Activated CD8-positive, alpha-beta T cell treated with anti-CD3 and anti-CD28 coated beads, Interleukin-2, amount 10 ng/mL, durations not matched to agents 7 days and 5 days (primary cell): ENCODE data around the gene H3-3A. TPM values are rescaled to one million over a fixed set of nuclear protein-coding genes. Genes with fewer than 3 reads are reported as not detected.

Experiments
- ATAC-seq: fragments of 150-1000 bp; cut with Tn5 transposase; one replicate; pipeline ENCODE4 v1.10.0; 2021; ENCODE audit warnings: moderate library complexity
- CTCF ChIA-PET: fragments of 350-600 bp; sonication (Branson Sonifier 250); formaldehyde crosslinking; loops from one replicate; lab custom pipeline; 2021; ENCODE audit warnings: antibody characterized with exemption; lab: Charles Lee
- POLR2A ChIA-PET: fragments of 350-600 bp; sonication (Branson Sonifier 250); formaldehyde crosslinking; loops from one replicate; lab custom pipeline; 2021; ENCODE audit warnings: antibody characterized with exemption; lab: Charles Lee
- DNase-seq: peaks from one replicate; pipeline ENCODE4 v3.0.0-alpha.2; 2020
- H3K27ac Mint-ChIP-seq: one replicate; pipeline ENCODE4 v1.8.0; 2021; ENCODE audit warnings: mild to moderate bottlenecking, mixed read lengths
- H3K27me3 Mint-ChIP-seq: one replicate; pipeline ENCODE4 v1.8.0; 2021; ENCODE audit warnings: low read depth, mixed read lengths
- H3K36me3 Mint-ChIP-seq: one replicate; pipeline ENCODE4 v1.8.0; 2021; ENCODE audit warnings: low read depth, mixed read lengths
- H3K4me1 Mint-ChIP-seq: one replicate; pipeline ENCODE4 v1.8.0; 2021; ENCODE audit warnings: low read depth, mixed read lengths
- H3K4me3 Mint-ChIP-seq: one replicate; pipeline ENCODE4 v1.8.0; 2021; ENCODE audit warnings: mild to moderate bottlenecking, mixed read lengths
- H3K9me3 Mint-ChIP-seq: one replicate; pipeline ENCODE4 v1.8.0; 2022; ENCODE audit warnings: mixed read lengths; ENCODE audit not compliant: insufficient read depth
- total RNA-seq, 2 experiments: library from RNA; stranded (reverse); gene quantifications; one replicate each; pipeline ENCODE4 v1.2.3, GENCODE V29; 2021

Gene H3-3A
- total RNA-seq, 2 experiments from 2014 or later: 526 to 541 TPM

GRCh38 chr1:226100436-226101391 is 38.2 kb downstream of the H3-3A start:
- H3K27me3 Mint-ChIP-seq: peaks cover 17% of the 10 kb centered on the region
- H3K4me1 Mint-ChIP-seq: peaks cover 16% of the 10 kb centered on the region
- DNase-seq (peak; percentile 44), ATAC-seq (peak; percentile 53)
- peak overlapping the region; percentile 80 for H3K4me3 Mint-ChIP-seq
- no peaks in the 10 kb centered on the region for H3K9me3 Mint-ChIP-seq
- H3K36me3 Mint-ChIP-seq: no peaks in the 10 kb centered on the region
- ChIA-PET CTCF (interaction anchor here (1.5 to 5.9 kb wide), 3 partner anchors 8 to 36 kb away, joined by 5 to 26 read pairs (median 7); no protein-coding TSS in a partner anchor), POLR2A (interaction anchor here (1.0 to 1.1 kb wide), 2 partner anchors 11 to 17 kb away, joined by 3 to 5 read pairs; no protein-coding TSS in a partner anchor)
- H3K27ac Mint-ChIP-seq: peak overlapping the region; percentile 30

DNA sequence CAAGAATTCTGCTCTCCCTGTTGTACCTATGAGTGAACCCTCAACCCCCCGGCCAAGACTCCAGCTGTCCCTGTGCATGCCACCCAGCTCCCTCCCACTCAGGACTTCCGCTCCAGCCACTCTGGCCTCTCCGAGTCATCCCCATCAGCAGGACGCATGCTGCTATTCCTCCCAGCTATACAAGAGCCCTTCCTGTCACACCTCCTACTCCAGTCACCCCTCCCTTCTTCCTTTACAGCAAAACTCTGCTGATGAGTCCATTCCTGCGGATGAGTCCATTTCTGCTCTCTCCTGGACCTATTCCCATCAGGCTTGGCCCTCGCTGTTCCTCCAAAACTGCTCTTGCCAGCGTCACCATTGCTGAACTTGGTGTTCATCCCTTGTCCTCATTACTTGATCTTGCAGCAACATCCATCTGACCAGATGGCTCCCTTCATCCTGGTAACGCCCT is 42.2 kb downstream of the H3-3A start:
- CTCF ChIA-PET: interaction anchor here (0.9 to 2.0 kb wide), 3 partner anchors 16 to 40 kb away, joined by 3 to 7 read pairs (median 3); no protein-coding TSS in a partner anchor
- H3K4me1 Mint-ChIP-seq: peaks cover 25% of the 10 kb centered on the region
- no peak for DNase-seq

GRCh38 chr1:226107471-226108460 is 45.2 kb downstream of the H3-3A start:
- ChIA-PET CTCF (interaction anchor here (0.8 to 5.7 kb wide), 7 partner anchors 8 to 225 kb away, joined by 3 to 42 read pairs (median 6); no protein-coding TSS in a partner anchor), POLR2A (interaction anchor here (0.5 to 1.0 kb wide), 2 partner anchors 47 to 662 kb away, joined by 3 read pairs; no protein-coding TSS in a partner anchor)
- Mint-ChIP-seq H3K36me3 (no peaks in the 10 kb centered on the region), H3K4me3 (no peak overlapping the region), H3K9me3 (no peaks in the 10 kb centered on the region), H3K27me3 (peaks cover 3% of the 10 kb centered on the region), H3K4me1 (peaks cover 21% of the 10 kb centered on the region), H3K27ac (no peak overlapping the region)
- DNase-seq (no peak), ATAC-seq (no peak)

More for the DNA sequence above, 42.2 kb downstream of the H3-3A start:
- Mint-ChIP-seq H3K9me3 (no peaks in the 10 kb centered on the region), H3K36me3 (no peaks in the 10 kb centered on the region), H3K4me3 (no peak overlapping the region), H3K27me3 (peaks cover 3% of the 10 kb centered on the region), H3K27ac (no peak overlapping the region)
- no peak for ATAC-seq
- POLR2A ChIA-PET: no interaction called here

DNA sequence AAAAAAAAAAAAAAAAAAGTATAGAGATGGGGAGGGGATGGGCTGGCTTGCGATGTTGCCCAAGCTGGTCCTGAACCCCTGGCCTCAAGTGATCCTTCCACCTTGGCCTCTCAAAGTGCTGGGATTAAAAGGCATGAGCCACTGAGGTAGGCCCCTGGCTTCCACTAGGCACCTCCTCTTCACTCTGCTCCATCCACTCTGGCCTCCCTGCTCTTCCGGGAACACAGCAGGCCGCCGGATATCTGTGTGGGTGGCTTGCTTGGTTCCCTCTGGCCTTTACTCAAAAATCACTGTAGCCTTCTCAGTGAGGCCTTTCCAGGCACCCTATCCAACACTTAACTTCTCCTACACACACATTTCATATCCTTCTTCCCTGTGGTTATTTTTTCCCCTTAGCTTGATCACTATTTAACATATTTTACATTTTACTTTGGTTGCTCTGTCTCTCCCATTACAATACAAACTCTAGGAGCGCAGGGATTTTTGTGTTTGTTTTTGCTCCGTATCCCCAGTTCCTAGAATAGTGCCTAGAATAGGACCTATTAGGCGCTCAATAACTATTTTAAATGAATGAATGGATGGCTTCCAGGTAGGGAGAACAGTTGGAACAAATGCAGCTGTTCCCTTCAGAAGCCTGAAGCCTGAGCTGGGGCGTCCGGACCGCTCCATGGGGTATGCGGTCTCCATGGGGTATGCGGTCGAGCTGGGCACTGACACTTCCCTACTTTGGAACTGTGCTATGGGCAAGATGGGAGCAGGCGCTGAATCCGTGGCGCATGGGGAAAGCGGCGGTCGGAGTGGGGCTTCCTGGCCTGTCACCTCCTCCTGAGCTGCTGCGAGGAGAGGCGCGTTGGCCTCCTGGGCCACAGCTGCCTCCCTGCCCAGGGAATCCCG is 46.7 kb downstream of the H3-3A start:
- Mint-ChIP-seq H3K4me3 (peak overlapping the region; percentile 85), H3K9me3 (no peaks in the 10 kb centered on the region), H3K27me3 (peaks cover 3% of the 10 kb centered on the region), H3K36me3 (no peaks in the 10 kb centered on the region), H3K27ac (peak overlapping the region; percentile 85), H3K4me1 (peaks cover 21% of the 10 kb centered on the region)
- DNase-seq (no peak), ATAC-seq (no peak)
- POLR2A ChIA-PET: interaction anchor here (0.7 to 3.1 kb wide), 3 partner anchors 10 to 46 kb away, joined by 3 to 21 read pairs (median 7); partner anchors contain the start of gene H3-3A
- CTCF ChIA-PET: interaction anchor here (1.2 to 5.7 kb wide), 6 partner anchors 9 to 224 kb away, joined by 4 to 42 read pairs (median 6); no protein-coding TSS in a partner anchor

DNA sequence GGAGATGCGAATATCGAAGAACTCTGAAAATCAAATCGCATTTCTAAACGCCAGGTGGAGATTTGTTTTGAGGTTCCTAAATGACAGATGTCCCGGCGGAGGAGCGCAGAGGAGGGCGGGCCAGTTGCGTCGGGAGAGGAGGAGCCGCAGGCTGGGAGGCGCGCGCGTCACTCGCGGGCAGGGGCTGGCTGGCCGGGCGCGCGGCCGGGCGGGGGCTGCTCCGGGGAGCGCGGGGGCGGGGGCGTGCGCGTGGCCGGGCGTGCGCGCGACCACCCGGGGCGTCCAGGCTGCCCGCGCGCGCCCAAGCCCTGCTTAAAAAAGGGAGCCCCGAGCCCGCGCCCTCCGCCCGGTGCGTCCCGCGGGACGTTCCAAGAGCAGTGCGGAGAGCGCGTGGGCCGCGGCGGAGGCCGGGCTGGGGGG is 47.3 kb downstream of the H3-3A start:
- peaks cover 3% of the 10 kb centered on the region for H3K27me3 Mint-ChIP-seq
- peak overlapping the region; percentile 85 for H3K4me3 Mint-ChIP-seq
- H3K4me1 Mint-ChIP-seq: peaks cover 21% of the 10 kb centered on the region
- ATAC-seq (peak; percentile 87), DNase-seq (peak; percentile 85)
- H3K9me3 Mint-ChIP-seq: no peaks in the 10 kb centered on the region
- POLR2A ChIA-PET: interaction anchor here (0.6 to 3.1 kb wide), 6 partner anchors 11 to 399 kb away, joined by 3 to 21 read pairs (median 5); partner anchors contain the start of gene H3-3A
- CTCF ChIA-PET: interaction anchor here (1.2 to 5.7 kb wide), 8 partner anchors 8 to 45 kb away, joined by 3 to 42 read pairs (median 6); no protein-coding TSS in a partner anchor
- H3K27ac Mint-ChIP-seq: peak overlapping the region; percentile 85
- no peaks in the 10 kb centered on the region for H3K36me3 Mint-ChIP-seq

DNA sequence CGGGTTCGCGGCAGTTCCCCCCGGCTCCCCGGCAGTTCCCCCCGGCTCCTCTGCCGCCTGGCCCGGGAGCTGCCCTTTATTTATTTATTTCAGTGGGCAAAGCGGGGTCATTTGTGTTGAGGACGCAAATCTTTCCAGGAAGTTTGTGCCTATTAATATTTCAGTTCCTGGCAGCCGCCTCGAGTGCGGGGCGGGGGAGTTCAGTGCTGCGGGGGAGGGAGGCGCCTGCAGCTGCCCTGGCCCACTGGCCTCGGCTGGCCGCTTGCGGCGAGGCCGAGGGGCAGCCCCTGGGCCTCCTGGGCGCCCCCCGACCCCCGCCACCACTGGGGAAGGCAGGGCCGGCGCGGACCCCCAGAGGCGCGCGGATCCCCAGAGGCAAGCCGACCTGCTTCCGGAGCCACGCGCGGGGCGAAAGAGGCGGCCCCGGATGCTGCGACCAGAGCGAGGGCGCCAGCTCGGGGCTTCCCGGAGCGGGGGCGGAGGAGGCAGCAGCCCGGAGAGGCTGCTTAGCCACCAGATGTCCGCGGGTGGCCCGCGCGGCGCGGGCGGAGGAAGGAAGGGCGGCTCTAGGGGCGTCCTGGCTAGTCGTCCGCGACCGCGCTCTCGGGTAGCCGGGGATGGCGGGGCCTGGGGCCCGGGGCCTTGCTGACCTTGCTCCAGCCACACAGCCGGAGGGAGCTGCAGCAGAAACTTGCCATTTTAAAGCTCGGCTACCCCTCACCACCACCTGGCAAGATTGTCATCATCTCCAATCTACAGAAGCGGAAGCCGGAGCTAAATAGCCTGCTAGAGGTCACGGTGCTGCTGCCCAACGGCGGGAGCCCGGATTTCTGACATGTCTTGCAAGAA is 48.0 kb downstream of the H3-3A start:
- Mint-ChIP-seq H3K36me3 (no peaks in the 10 kb centered on the region), H3K4me1 (peaks cover 21% of the 10 kb centered on the region), H3K27me3 (no peaks in the 10 kb centered on the region), H3K9me3 (no peaks in the 10 kb centered on the region), H3K27ac (peak overlapping the region; percentile 63), H3K4me3 (peak overlapping the region; percentile 72)
- POLR2A ChIA-PET: interaction anchor here (0.6 to 3.1 kb wide), 15 partner anchors 9 to 666 kb away, joined by 3 to 21 read pairs (median 4); partner anchors contain the start of genes H3-3A, PARP1 and SDE2
- peak; percentile 80 for ATAC-seq
- peak; percentile 71 for DNase-seq
- CTCF ChIA-PET: interaction anchor here (0.7 to 5.7 kb wide), 7 partner anchors 9 to 125 kb away, joined by 3 to 42 read pairs (median 6); no protein-coding TSS in a partner anchor

DNA sequence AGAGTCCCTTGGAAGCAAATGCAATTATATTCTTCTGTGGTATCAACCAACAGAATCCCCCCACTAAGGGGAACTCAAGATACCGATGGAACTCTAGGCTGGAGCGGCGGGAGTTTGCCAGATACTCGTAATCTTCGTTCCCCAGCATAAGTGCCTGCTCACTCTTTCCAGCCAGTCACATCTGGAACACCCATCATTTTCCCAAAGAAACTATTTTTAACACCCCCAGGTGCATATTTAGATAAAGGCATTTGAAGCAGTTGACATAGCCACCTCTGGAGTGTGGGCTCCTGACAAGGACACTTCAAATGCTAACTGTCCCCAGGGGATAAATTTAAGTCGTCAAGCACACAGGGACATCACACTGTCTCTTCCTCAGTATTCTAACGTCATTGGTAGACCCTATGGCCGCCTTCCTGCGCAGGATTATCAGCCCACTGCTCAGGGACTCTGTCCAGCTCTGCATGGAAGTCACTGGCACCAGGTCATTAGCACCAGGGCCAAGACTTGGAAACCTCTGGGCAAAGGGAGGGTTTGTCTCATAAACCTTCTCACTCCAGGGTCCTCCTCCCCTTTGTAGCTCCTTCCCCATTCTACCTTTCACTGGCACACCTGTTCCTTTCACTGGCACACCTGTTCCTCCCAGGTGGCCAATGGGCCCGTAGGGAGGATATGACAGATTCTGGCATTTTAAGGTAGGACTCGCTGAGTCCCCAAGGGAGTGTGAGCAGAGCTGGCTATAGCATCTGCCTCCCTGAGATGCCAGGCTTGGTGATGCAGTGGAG is 48.8 kb downstream of the H3-3A start:
- POLR2A ChIA-PET: interaction anchor here (0.8 to 3.1 kb wide), 12 partner anchors 9 to 667 kb away, joined by 3 to 21 read pairs (median 4); partner anchors contain the start of genes H3-3A, PARP1 and SDE2

DNA sequence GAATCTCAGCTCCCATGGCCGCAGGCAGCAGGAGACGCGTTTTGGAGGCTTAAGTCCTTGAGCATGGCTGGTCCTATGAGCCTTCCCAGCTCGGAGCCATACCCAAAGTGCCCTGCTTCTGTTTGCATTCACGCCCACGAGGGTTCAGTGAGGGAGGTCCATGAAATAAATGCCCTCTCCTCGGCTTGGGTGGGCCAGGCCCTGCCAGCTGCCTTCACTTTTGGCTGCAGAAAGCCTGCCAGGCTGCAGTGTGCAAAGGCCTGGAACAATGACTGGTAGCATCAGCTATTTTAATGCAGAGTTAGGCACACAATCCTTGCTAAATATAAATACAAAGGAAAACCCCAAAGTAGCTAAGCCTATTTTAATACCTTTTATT is 49.4 kb downstream of the H3-3A start:
- ChIA-PET CTCF (interaction anchor here (1.9 to 5.7 kb wide), 4 partner anchors 8 to 47 kb away, joined by 6 to 42 read pairs (median 24); no protein-coding TSS in a partner anchor), POLR2A (interaction anchor here (1.3 to 3.1 kb wide), 4 partner anchors 10 to 112 kb away, joined by 5 to 21 read pairs (median 9); partner anchors contain the start of genes H3-3A and SDE2)
- no peak for DNase-seq
- ATAC-seq: no peak
- Mint-ChIP-seq H3K27ac (no peak overlapping the region), H3K4me3 (no peak overlapping the region), H3K4me1 (peaks cover 21% of the 10 kb centered on the region), H3K9me3 (no peaks in the 10 kb centered on the region), H3K36me3 (no peaks in the 10 kb centered on the region), H3K27me3 (no peaks in the 10 kb centered on the region)

More for the DNA sequence above, 48.8 kb downstream of the H3-3A start:
- H3K27ac Mint-ChIP-seq: peak overlapping the region; percentile 63
- CTCF ChIA-PET: interaction anchor here (0.7 to 5.7 kb wide), 7 partner anchors 9 to 125 kb away, joined by 3 to 42 read pairs (median 6); no protein-coding TSS in a partner anchor
- no peaks in the 10 kb centered on the region for H3K9me3 Mint-ChIP-seq
- H3K4me3 Mint-ChIP-seq: peak overlapping the region; percentile 72
- peaks cover 21% of the 10 kb centered on the region for H3K4me1 Mint-ChIP-seq
- H3K27me3 Mint-ChIP-seq: no peaks in the 10 kb centered on the region
- no peaks in the 10 kb centered on the region for H3K36me3 Mint-ChIP-seq
- no peak for ATAC-seq
- no peak for DNase-seq
